HepG2 (cell line): ENCODE data around the gene HHATL. TPM values are rescaled to one million over a fixed set of nuclear protein-coding genes. Genes with fewer than 3 reads are reported as not detected.
A peak's percentile ranks its signal among the peaks of the same experiment; 100 is the strongest.

Experiments used
- ATAC-seq: fragments of 200-7000 bp; cut with Tn5 transposase; 3 replicates; pipeline ENCODE4 v1.9.1; 2020; ENCODE audit warnings: mild to moderate bottlenecking, moderate library complexity
- BruUV-seq: library from RNA; stranded (reverse); fragments of 400-500 nt; replicated peaks from 2 replicates; lab custom pipeline; 2021; lab: Mats Ljungman, UMichigan
- CTCF ChIA-PET: fragments of 300-600 bp; formaldehyde crosslinking; extraction: SDS; loops from one replicate; lab custom pipeline; 2021; ENCODE audit warnings: low total read pairs, inconsistent platforms, low intra/inter-chr PET ratio; lab: Yijun Ruan, JAX
- POLR2A ChIA-PET: fragments of 350-600 bp; sonication (Branson Sonifier 250); formaldehyde crosslinking; loops from one replicate; lab custom pipeline; 2020; ENCODE audit warnings: antibody characterized with exemption, inconsistent platforms; lab: Yijun Ruan, JAX
- DNase-seq: peaks from one replicate; pipeline ENCODE4 v3.0.0-alpha.2; 2015; ENCODE audit warnings: low spot score
- FAIRE-seq: peaks from 3 replicates; lab custom pipeline; 2011; peaks lifted over from hg19 to GRCh38; lab: Jason Lieb, UNC
- H2AFZ ChIP-seq: one replicate; pipeline ENCODE4 v1.6.1; 2011; ENCODE audit warnings: low read length, inconsistent platforms
- H3K27ac ChIP-seq: fragments of 300-600 bp; 3 replicates; pipeline ENCODE4 v1.8.0; 2011; ENCODE audit warnings: mixed run types, mild to moderate bottlenecking, mixed read lengths, low read length, inconsistent platforms; ENCODE audit not compliant: insufficient read depth; ENCODE audit errors: extremely low read length
- H3K27me3 ChIP-seq, 2 experiments: fragments of 200-600 bp in 1 of 2; 2 replicates in 1 of 2; 3 replicates in 1 of 2; pipeline versions ENCODE4 v1.6.0 to v1.8.0; 2011; ENCODE audit warnings: low read length in 2 of 2, mild to moderate bottlenecking in 2 of 2, moderate library complexity in 2 of 2, inconsistent platforms in 1 of 2; ENCODE audit not compliant: insufficient read depth in 2 of 2, control insufficient read depth in 1 of 2
- H3K36me3 ChIP-seq, 2 experiments: fragments of 200-600 bp in 1 of 2; replicated peaks in 1 of 2; 2 replicates in 1 of 2; 3 replicates in 1 of 2; pipeline versions ENCODE4 v1.5.1 to v1.8.0; 2011; ENCODE audit warnings: low read length in 2 of 2, inconsistent platforms in 1 of 2; ENCODE audit not compliant: insufficient read depth in 2 of 2, control insufficient read depth in 1 of 2
- H3K4me1 ChIP-seq: 2 replicates; pipeline ENCODE4 v1.5.1; 2012; ENCODE audit warnings: low read length, inconsistent platforms; ENCODE audit not compliant: insufficient read depth
- H3K4me2 ChIP-seq: 2 replicates; pipeline ENCODE4 v1.6.0; 2011; ENCODE audit warnings: low read depth, low read length, inconsistent platforms
- H3K4me3 ChIP-seq, 3 experiments: fragments of 200-600 bp in 1 of 3; sonication (generic), shearing (Covaris generic) in 1 of 3; replicated peaks in 1 of 3; 2 replicates each; pipeline ENCODE4 v1.5.1; 2011 to 2016; ENCODE audit warnings: low read length in 3 of 3, inconsistent platforms in 2 of 3, low read depth in 2 of 3, mild to moderate bottlenecking in 2 of 3, control low read depth in 1 of 3, mixed read lengths in 1 of 3; ENCODE audit not compliant: insufficient read depth in 1 of 3
- H3K79me2 ChIP-seq: one replicate; pipeline ENCODE4 v1.6.1; 2011; ENCODE audit warnings: low read length, inconsistent platforms; ENCODE audit not compliant: insufficient read depth
- H3K9ac ChIP-seq: 2 replicates; pipeline ENCODE4 v1.6.0; 2011; ENCODE audit warnings: mild to moderate bottlenecking, low read depth, low read length, inconsistent platforms; ENCODE audit not compliant: insufficient read depth
- H3K9me3 ChIP-seq: 2 replicates; pipeline ENCODE4 v1.5.1; 2012; ENCODE audit warnings: mild to moderate bottlenecking, low read length
- H4K20me1 ChIP-seq: 2 replicates; pipeline ENCODE4 v1.6.0; 2011; ENCODE audit warnings: inconsistent platforms, mild to moderate bottlenecking, low read length, moderate library complexity; ENCODE audit not compliant: insufficient read depth
- CBFB ChIP-seq: sonication (generic); formaldehyde crosslinking; IDR thresholded peaks from 2 replicates; pipeline ENCODE4 v1.4.0; 2020; ENCODE audit warnings: missing genetic modification reagents
- ZBTB20 ChIP-seq: sonication (generic); formaldehyde crosslinking; IDR thresholded peaks from 2 replicates; pipeline ENCODE4 v1.8.1; 2023; ENCODE audit warnings: missing genetic modification reagents, low read depth, mild to moderate bottlenecking, borderline replicate concordance
- WGBS: methylation state at CpG from one replicate; pipeline ENCODE4 v1.1.6; 2017; ENCODE audit warnings: low lambda C conversion rate; 5-methylcytosine and 5-hydroxymethylcytosine counted together
- in situ Hi-C: cut with HindIII; loops from 2 replicates; pipeline ENCODE4 v1.10.0; 2017; ENCODE audit warnings: low pct_unique_long_range_greater_than_20kb; ENCODE audit not compliant: extremely low pct_ligation_motif_present
- intact Hi-C: fragments of 100-400 bp; cut with micrococcal nuclease; formaldehyde crosslinking; loops from one replicate; pipeline ENCODE4 v1.10.0; 2022; ENCODE audit not compliant: unreplicated experiment
- polyA plus RNA-seq, 8 experiments: library from polyadenylated mRNA; depleted of rRNA in 3 of 8; stranded (reverse) in 7 of 8; unstranded in 1 of 8; fragments of >200 nt; fragmentation: Illumina TruSeq in 4 of 8; extraction: Trizol in 4 of 8; gene quantifications; 2 replicates each; pipeline versions ENCODE4 v1.2.1 to v1.2.3, GENCODE V29; 2011 to 2016; ENCODE audit warnings: low read depth in 4 of 8, missing spikeins in 1 of 8, mixed read lengths in 1 of 8; ENCODE audit not compliant: insufficient read depth in 1 of 8
- total RNA-seq, 5 experiments: library from RNA; depleted of rRNA; stranded (reverse); fragments of >200 nt; fragmentation: Illumina TruSeq; extraction: Trizol; gene quantifications; 2 replicates each; pipeline ENCODE4 v1.2.3, GENCODE V29; 2016; ENCODE audit warnings: low read depth in 1 of 5
- TF ChIP-seq, protein P1 (sequence below): fragments of 450-650 bp; IDR thresholded peaks from 2 replicates; pipeline ENCODE4 v1.6.1; 2016
- TF ChIP-seq, protein P2 (sequence below): sonication (generic); formaldehyde crosslinking; IDR thresholded peaks from 2 replicates; pipeline ENCODE4 v1.4.0; 2020; ENCODE audit warnings: missing genetic modification reagents

Gene HHATL
- total and polyA plus RNA-seq, 2 of the 13 experiments (the other 11 are each of a cell fraction or from before 2014, with no cell fraction given) = 0.26 TPM; not detected in 1

DNA sequence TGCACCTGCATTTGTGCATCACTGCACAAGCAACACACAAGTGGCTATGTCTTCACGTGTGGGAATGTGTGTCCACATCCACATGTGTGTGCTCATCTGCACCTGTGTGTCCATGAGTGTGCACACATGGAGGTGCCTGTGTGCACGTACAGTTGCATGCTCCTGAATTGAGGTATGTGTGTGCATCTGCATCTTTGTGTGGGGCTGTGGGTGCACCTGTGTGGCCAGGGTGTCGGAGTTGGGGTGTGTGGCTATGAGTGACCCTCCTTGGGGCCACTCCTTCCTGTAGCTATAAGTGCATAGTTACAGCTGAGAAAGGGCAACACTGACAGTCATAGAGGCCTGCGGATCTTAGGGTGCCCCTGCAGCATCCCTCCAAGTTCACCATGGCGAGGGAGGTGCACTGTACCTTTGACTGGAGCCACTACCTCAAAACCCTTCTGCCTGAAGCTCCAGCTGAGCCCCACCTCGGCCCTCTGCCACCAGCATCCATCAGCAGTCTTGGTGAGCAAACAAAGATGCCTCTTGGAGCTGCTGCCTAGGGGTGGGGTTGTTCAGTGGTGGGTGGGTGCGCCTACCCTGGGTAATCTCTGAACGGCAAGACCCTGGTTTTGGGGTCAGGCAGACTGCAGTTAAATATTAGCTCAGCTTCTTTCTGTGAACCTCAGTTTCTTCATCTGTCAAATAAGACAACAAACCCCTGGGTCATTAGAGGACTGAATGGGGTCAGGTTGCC, 5.2 kb upstream of the HHATL start:
- DNase-seq = no peak
- in situ Hi-C loops = no loop called here
- TF ChIP-seq, protein P1, sequence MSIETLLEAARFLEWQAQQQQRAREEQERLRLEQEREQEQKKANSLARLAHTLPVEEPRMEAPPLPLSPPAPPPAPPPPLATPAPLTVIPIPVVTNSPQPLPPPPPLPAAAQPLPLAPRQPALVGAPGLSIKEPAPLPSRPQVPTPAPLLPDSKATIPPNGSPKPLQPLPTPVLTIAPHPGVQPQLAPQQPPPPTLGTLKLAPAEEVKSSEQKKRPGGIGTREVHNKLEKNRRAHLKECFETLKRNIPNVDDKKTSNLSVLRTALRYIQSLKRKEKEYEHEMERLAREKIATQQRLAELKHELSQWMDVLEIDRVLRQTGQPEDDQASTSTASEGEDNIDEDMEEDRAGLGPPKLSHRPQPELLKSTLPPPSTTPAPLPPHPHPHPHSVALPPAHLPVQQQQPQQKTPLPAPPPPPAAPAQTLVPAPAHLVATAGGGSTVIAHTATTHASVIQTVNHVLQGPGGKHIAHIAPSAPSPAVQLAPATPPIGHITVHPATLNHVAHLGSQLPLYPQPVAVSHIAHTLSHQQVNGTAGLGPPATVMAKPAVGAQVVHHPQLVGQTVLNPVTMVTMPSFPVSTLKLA = peak; percentile 52
- TF ChIP-seq, protein P2, sequence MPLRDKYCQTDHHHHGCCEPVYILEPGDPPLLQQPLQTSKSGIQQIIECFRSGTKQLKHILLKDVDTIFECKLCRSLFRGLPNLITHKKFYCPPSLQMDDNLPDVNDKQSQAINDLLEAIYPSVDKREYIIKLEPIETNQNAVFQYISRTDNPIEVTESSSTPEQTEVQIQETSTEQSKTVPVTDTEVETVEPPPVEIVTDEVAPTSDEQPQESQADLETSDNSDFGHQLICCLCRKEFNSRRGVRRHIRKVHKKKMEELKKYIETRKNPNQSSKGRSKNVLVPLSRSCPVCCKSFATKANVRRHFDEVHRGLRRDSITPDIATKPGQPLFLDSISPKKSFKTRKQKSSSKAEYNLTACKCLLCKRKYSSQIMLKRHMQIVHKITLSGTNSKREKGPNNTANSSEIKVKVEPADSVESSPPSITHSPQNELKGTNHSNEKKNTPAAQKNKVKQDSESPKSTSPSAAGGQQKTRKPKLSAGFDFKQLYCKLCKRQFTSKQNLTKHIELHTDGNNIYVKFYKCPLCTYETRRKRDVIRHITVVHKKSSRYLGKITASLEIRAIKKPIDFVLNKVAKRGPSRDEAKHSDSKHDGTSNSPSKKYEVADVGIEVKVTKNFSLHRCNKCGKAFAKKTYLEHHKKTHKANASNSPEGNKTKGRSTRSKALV (CRISPR knock-in tag) = no peak
- TF ChIP-seq ZBTB20 (CRISPR knock-in tag) (no peak), CBFB (CRISPR knock-in tag) (no peak)
- TF ChIP-seq, all 625 proteins: peak for 1
- no peaks in the 10 kb centered on the region for H3K36me3 ChIP-seq
- no peaks in the 10 kb centered on the region for H3K4me1 ChIP-seq
- H4K20me1 ChIP-seq = no peaks in the 10 kb centered on the region
- no TSS peak for BruUV-seq
- peaks cover 3 to 17% of the 10 kb centered on the region in 2 experiments for H3K27me3 ChIP-seq
- intact Hi-C loops = no loop called here
- FAIRE-seq = no peak
- H3K4me3 ChIP-seq = no peak overlapping the region
- H3K27ac ChIP-seq = no peak overlapping the region
- H3K9me3 ChIP-seq = no peaks in the 10 kb centered on the region
- ChIA-PET POLR2A (no interaction called here), CTCF (no interaction called here)
- WGBS = 21% methylated on average over 4 of the region's 8 CpGs
- H3K9ac ChIP-seq = no peak overlapping the region
- no peaks in the 10 kb centered on the region for H3K79me2 ChIP-seq
- no peak overlapping the region for H3K4me2 ChIP-seq
- H2AFZ ChIP-seq = no peak overlapping the region
- no peak for ATAC-seq
